Midbrain (tissue), 1 donor: ENCODE data around the gene HSPG2.
"Not testable (repeated sequence)": the region's sequence is repeated elsewhere in the genome, so short reads cannot be mapped to it uniquely, and the experiment has no call there.

Experiments used
- DNase-seq: peaks from one replicate; lab custom pipeline; 2025; lab: John Stamatoyannopoulos, UW

Gene HSPG2

GRCh38 chr1:21823980-21824702, 113.0 kb downstream of the HSPG2 start:
- DNase-seq: no peak

- no peak for DNase-seq
Observed at GRCh38 chr1:21823206-21823979, 113.7 kb downstream of the HSPG2 start.

GRCh38 chr1:21822349-21822748, 114.8 kb downstream of the HSPG2 start:
- DNase-seq: no peak

- no peak for DNase-seq
Observed at GRCh38 chr1:21821385-21822019, 115.6 kb downstream of the HSPG2 start.

- no peak for DNase-seq
Observed at GRCh38 chr1:21820597-21821232, 116.4 kb downstream of the HSPG2 start.

- no peak for DNase-seq
Observed at GRCh38 chr1:21818656-21819055, 118.5 kb downstream of the HSPG2 start.

GRCh38 chr1:21816602-21817302, 120.4 kb downstream of the HSPG2 start:
- no peak for DNase-seq

- no peak for DNase-seq
Observed at GRCh38 chr1:21815724-21816321, 121.3 kb downstream of the HSPG2 start.

- no peak for DNase-seq
Observed at GRCh38 chr1:21814981-21815582, 122.0 kb downstream of the HSPG2 start.

GRCh38 chr1:21814241-21814918, 122.7 kb downstream of the HSPG2 start:
- DNase-seq: no peak

- no peak for DNase-seq
Observed at GRCh38 chr1:21813542-21813941, 123.6 kb downstream of the HSPG2 start.

GRCh38 chr1:21811875-21812305, 125.2 kb downstream of the HSPG2 start, which contains the start of gene LDLRAD2:
LDLRAD2 (plus strand) TSS chr1:21812265; CDS start chr1:21812452, 187 bp downstream.
- no peak for DNase-seq

GRCh38 chr1:21804536-21804935, 132.6 kb downstream of the HSPG2 start:
- DNase-seq: no peak

GRCh38 chr1:21801100-21801499, 136.0 kb downstream of the HSPG2 start:
- DNase-seq: no peak

GRCh38 chr1:21799730-21800129, 137.4 kb downstream of the HSPG2 start:
- DNase-seq: no peak

GRCh38 chr1:21795075-21795474, 142.0 kb downstream of the HSPG2 start:
- no peak for DNase-seq

- DNase-seq: no peak
Observed at GRCh38 chr1:21794656-21795055, 142.5 kb downstream of the HSPG2 start.

- DNase-seq: no peak
Observed at GRCh38 chr1:21793104-21793503, 144.0 kb downstream of the HSPG2 start.

GRCh38 chr1:21786640-21787039, 150.5 kb downstream of the HSPG2 start:
- no peak for DNase-seq

- DNase-seq: not testable (repeated sequence)
Observed at GRCh38 chr1:21785764-21786163, 151.3 kb downstream of the HSPG2 start.
